Mucosa of descending colon (tissue), 3 donors: ENCODE data around the gene OR3A1. TPM values are rescaled to one million over a fixed set of nuclear protein-coding genes. Genes with fewer than 3 reads are reported as not detected.
"Not testable (repeated sequence)": the region's sequence is repeated elsewhere in the genome, so short reads cannot be mapped to it uniquely, and the experiment has no call there.

Experiments used
- ATAC-seq: fragments of 200-7000 bp; cut with Tn5 transposase; one replicate; pipeline ENCODE4 v1.9.1; 2020; ENCODE audit warnings: mild to moderate bottlenecking, moderate library complexity
- DNase-seq, 3 donors: peaks; one replicate each; pipeline ENCODE4 v3.0.0-alpha.2; 2020
- H3K36me3 ChIP-seq: fragments of 200-600 bp; one replicate; pipeline ENCODE4 v1.8.0; 2021; ENCODE audit warnings: low read depth, mild to moderate bottlenecking
- H3K4me1 ChIP-seq: fragments of 200-600 bp; one replicate; pipeline ENCODE4 v1.8.0; 2021; ENCODE audit warnings: low read depth, mild to moderate bottlenecking
- H3K4me3 ChIP-seq: fragments of 200-600 bp; one replicate; pipeline ENCODE4 v1.8.0; 2021; ENCODE audit warnings: mild to moderate bottlenecking
- H3K9me3 ChIP-seq: fragments of 200-600 bp; one replicate; pipeline ENCODE4 v1.8.0; 2021; ENCODE audit warnings: mild to moderate bottlenecking
- CTCF ChIP-seq: fragments of 200-600 bp; IDR thresholded peaks from one replicate; pipeline ENCODE4 v1.8.0; 2022; ENCODE audit warnings: antibody characterized with exemption, mild to moderate bottlenecking
- intact Hi-C, 2 donors: fragments of 100-400 bp; cut with DNase I in 1 of 2; cut with micrococcal nuclease in 1 of 2; formaldehyde crosslinking; loops; one replicate each; pipeline versions ENCODE4 v1.11.0 to v1.11.1; 2022; cut with DNase I, micrococcal nuclease
- long read RNA-seq, 2 donors: library from polyadenylated mRNA; unstranded; transcript quantifications; one replicate each; pipeline ENCODE4 v2.0.0, GENCODE V29; 2019 to 2021
- total RNA-seq, 3 donors: library from RNA; stranded (reverse); fragmentation: NEBNext Ultra II Directional in 2 of 3; extraction: Animal tissue kit (Norgen Biotek cat#: 25700) in 2 of 3; gene quantifications; one replicate each; pipeline versions ENCODE4 v1.2.1 to v1.2.4, GENCODE V29; 2021 to 2023
- donor health status: DM: no; HTN: no; CAD: no; lungs with moderate emphysema.
- donor health status: DM: no; HTN: no; CAD: no.
- donor health status: DM: no; HTN: yes; CAD: no.

The OR3A1 gene
- under 1 TPM in 1 of 3 donors, not detected in 2; 0.32 TPM for total RNA-seq
- long read RNA-seq, donor 1 = 0 reads
- long read RNA-seq, donor 2 = 0 reads

- Histone ChIP-seq H3K4me3 (no peak within 1 kb of the TSS), H3K36me3 (no peaks in the 10 kb centered on the region), H3K9me3 (no peaks in the 10 kb centered on the region), H3K4me1 (no peaks in the 10 kb centered on the region)
- DNase-seq (no peak), ATAC-seq (no peak)
- no peak for TF ChIP-seq CTCF
- intact Hi-C loops = no loop called here
Observed at GRCh38 chr17:3298260-3298659, at the start of gene OR3A1. OR3A1 (minus strand) TSS chr17:3298360; CDS start chr17:3292582, 5,778 bp downstream.

GRCh38 chr17:3342782-3343181 lies 44.6 kb upstream of the OR3A1 start:
- H3K4me3 ChIP-seq, DNase-seq, H3K4me1 ChIP-seq, H3K36me3 ChIP-seq, ATAC-seq, intact Hi-C loops, H3K9me3 ChIP-seq: not testable (repeated sequence)

GRCh38 chr17:3335876-3336275 lies 37.7 kb upstream of the OR3A1 start:
- no peak for TF ChIP-seq CTCF
- Histone ChIP-seq H3K4me3 (no peak overlapping the region), H3K9me3 (no peaks in the 10 kb centered on the region), H3K36me3 (no peaks in the 10 kb centered on the region), H3K4me1 (no peaks in the 10 kb centered on the region)
- DNase-seq (peak in 1 of 3 donors; percentile 3), ATAC-seq (no peak)
- intact Hi-C loops = no loop called here

GRCh38 chr17:3318336-3318735 lies 20.2 kb upstream of the OR3A1 start:
- intact Hi-C loops = no loop called here
- no peak for ATAC-seq
- DNase-seq = no peak
- H3K36me3 ChIP-seq = no peaks in the 10 kb centered on the region
- H3K9me3 ChIP-seq = no peaks in the 10 kb centered on the region
- no peak for TF ChIP-seq CTCF
- H3K4me1 ChIP-seq = no peaks in the 10 kb centered on the region
- H3K4me3 ChIP-seq = no peak overlapping the region

GRCh38 chr17:3316836-3317235 lies 18.7 kb upstream of the OR3A1 start:
- Histone ChIP-seq H3K36me3 (no peaks in the 10 kb centered on the region), H3K4me3 (no peak overlapping the region), H3K4me1 (no peaks in the 10 kb centered on the region), H3K9me3 (no peaks in the 10 kb centered on the region)
- DNase-seq (no peak), ATAC-seq (no peak)
- intact Hi-C loops = no loop called here
- TF ChIP-seq CTCF = no peak

GRCh38 chr17:3308603-3309002 lies 10.4 kb upstream of the OR3A1 start:
- no peak for DNase-seq
- no peaks in the 10 kb centered on the region for H3K36me3 ChIP-seq
- no peak overlapping the region for H3K4me3 ChIP-seq
- TF ChIP-seq CTCF = no peak
- intact Hi-C loops = no loop called here
- no peak for ATAC-seq
- no peaks in the 10 kb centered on the region for H3K9me3 ChIP-seq
- no peaks in the 10 kb centered on the region for H3K4me1 ChIP-seq
